Measurements from ENCODE around the gene POLR3A. TPM values are rescaled to one million over a fixed set of nuclear protein-coding genes. Genes with fewer than 3 reads are reported as not detected.
A peak's percentile ranks its signal among the peaks of the same experiment; 100 is the strongest.

Gene POLR3A
- total and polyA plus RNA-seq, 2 of the 13 experiments (the other 11 are each of a cell fraction or from before 2014, with no cell fraction given) = 13.6 to 19.2 TPM

DNA sequence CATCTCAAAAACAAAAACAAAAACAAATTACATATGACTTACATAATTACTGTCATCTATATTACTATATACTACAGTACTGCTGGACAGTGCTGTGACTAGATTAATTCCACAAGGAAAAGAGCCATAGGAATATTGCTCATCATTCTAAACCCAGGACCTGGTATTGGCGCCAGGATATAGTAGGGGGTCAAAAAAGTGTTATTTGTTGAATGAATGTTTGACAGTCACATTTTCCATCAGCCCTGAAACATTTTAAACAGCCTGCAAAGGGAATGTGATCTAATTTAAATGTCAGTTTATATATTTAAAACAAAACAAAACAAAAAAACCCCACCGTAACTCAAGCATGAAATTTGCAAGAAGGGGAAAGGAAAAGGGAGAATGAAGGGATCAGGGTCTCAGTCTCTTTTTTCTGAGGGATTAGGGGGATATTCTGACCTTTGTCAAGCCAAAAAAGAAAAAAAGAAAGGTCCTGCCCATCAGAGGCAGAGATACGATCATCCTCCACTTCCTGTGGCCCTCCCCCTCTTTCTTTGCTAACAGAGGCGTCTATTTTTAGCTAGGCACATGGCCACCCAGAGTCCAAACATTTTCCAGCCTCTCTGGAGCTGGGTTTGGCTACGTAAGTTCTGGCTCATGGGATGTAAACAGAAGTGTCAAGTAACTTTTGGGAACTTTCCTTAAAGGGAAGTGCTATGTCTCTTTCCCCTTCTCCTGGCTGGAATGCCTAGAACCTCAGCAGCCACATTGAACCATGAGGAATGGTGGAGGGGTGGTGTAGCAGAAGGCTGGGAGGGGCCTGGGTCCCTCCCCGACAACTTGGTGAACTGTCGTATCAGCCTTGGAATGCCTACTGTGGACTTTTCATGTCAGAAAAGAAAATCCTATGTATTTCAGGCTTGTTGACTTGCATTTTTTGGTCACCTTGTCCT lies 58.2 kb downstream of the POLR3A start (continued):
- TF ChIP-seq, protein P1, sequence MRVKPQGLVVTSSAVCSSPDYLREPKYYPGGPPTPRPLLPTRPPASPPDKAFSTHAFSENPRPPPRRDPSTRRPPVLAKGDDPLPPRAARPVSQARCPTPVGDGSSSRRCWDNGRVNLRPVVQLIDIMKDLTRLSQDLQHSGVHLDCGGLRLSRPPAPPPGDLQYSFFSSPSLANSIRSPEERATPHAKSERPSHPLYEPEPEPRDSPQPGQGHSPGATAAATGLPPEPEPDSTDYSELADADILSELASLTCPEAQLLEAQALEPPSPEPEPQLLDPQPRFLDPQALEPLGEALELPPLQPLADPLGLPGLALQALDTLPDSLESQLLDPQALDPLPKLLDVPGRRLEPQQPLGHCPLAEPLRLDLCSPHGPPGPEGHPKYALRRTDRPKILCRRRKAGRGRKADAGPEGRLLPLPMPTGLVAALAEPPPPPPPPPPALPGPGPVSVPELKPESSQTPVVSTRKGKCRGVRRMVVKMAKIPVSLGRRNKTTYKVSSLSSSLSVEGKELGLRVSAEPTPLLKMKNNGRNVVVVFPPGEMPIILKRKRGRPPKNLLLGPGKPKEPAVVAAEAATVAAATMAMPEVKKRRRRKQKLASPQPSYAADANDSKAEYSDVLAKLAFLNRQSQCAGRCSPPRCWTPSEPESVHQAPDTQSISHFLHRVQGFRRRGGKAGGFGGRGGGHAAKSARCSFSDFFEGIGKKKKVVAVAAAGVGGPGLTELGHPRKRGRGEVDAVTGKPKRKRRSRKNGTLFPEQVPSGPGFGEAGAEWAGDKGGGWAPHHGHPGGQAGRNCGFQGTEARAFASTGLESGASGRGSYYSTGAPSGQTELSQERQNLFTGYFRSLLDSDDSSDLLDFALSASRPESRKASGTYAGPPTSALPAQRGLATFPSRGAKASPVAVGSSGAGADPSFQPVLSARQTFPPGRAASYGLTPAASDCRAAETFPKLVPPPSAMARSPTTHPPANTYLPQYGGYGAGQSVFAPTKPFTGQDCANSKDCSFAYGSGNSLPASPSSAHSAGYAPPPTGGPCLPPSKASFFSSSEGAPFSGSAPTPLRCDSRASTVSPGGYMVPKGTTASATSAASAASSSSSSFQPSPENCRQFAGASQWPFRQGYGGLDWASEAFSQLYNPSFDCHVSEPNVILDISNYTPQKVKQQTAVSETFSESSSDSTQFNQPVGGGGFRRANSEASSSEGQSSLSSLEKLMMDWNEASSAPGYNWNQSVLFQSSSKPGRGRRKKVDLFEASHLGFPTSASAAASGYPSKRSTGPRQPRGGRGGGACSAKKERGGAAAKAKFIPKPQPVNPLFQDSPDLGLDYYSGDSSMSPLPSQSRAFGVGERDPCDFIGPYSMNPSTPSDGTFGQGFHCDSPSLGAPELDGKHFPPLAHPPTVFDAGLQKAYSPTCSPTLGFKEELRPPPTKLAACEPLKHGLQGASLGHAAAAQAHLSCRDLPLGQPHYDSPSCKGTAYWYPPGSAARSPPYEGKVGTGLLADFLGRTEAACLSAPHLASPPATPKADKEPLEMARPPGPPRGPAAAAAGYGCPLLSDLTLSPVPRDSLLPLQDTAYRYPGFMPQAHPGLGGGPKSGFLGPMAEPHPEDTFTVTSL (CRISPR knock-in tag; IDR thresholded peaks at IDR 0.05; ENCODE audit: borderline replicate concordance) = peak; percentile 73; the same call in 1 of the 2 replicates
- TF ChIP-seq ZNF788 (CRISPR knock-in tag; IDR thresholded peaks at IDR 0.05; ENCODE audit: borderline replicate concordance) (peak; percentile 44; the same call in 1 of the 2 replicates), HDAC2 (CRISPR knock-in tag; IDR thresholded peaks at IDR 0.05) (peak; percentile 84; the same call in 1 of the 2 replicates), XBP1 (CRISPR knock-in tag; IDR thresholded peaks at IDR 0.05) (no peak), TFDP2 (CRISPR knock-in tag; IDR thresholded peaks at IDR 0.05) (0 out of 2 replicates have a peak, but pooled peaks have one; percentile 26), ZBTB38 (CRISPR knock-in tag; IDR thresholded peaks at IDR 0.05) (no peak), ARNTL (CRISPR knock-in tag; IDR thresholded peaks at IDR 0.05) (peak; percentile 86), ZNF605 (CRISPR knock-in tag; IDR thresholded peaks at IDR 0.05) (peak; percentile 54; the same call in 1 of the 2 replicates), ATF7-NPFF (CRISPR knock-in tag; IDR thresholded peaks at IDR 0.05; ENCODE audit: low read depth) (peak; percentile 62; the same call in 1 of the 2 replicates), GATAD1 (CRISPR knock-in tag; IDR thresholded peaks at IDR 0.05) (peak; percentile 12; the same call in 1 of the 2 replicates), BCL6 (CRISPR knock-in tag; IDR thresholded peaks at IDR 0.05) (peak; percentile 63; the same call in 1 of the 2 replicates), ELF3 (CRISPR knock-in tag; IDR thresholded peaks at IDR 0.05) (peak; percentile 82), SALL1 (CRISPR knock-in tag; IDR thresholded peaks at IDR 0.05) (peak; percentile 73), LCORL (IDR thresholded peaks at IDR 0.05) (no peak), LCORL (CRISPR knock-in tag; IDR thresholded peaks at IDR 0.05) (peak; percentile 93), DNMT3B (CRISPR knock-in tag; conservative IDR thresholded peaks at IDR 0.05) (no peak), ZNF574 (CRISPR knock-in tag; IDR thresholded peaks at IDR 0.05) (peak; percentile 59)
- TF ChIP-seq, protein P2, sequence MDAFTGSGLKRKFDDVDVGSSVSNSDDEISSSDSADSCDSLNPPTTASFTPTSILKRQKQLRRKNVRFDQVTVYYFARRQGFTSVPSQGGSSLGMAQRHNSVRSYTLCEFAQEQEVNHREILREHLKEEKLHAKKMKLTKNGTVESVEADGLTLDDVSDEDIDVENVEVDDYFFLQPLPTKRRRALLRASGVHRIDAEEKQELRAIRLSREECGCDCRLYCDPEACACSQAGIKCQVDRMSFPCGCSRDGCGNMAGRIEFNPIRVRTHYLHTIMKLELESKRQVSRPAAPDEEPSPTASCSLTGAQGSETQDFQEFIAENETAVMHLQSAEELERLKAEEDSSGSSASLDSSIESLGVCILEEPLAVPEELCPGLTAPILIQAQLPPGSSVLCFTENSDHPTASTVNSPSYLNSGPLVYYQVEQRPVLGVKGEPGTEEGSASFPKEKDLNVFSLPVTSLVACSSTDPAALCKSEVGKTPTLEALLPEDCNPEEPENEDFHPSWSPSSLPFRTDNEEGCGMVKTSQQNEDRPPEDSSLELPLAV (CRISPR knock-in tag; conservative IDR thresholded peaks at IDR 0.05; ENCODE audit: low read depth) = no peak
